HEK293T (cell line): ENCODE results near the gene CDH13.

Experiments used
- BHLHE40 ChIP-seq: fragments of 450-650 bp; IDR thresholded peaks from 2 replicates; pipeline ENCODE4 v1.6.1; 2016; ENCODE audit warnings: mild to moderate bottlenecking, moderate library complexity, borderline replicate concordance
- CTBP1 ChIP-seq: fragments of 450-650 bp; IDR thresholded peaks from 2 replicates; pipeline ENCODE4 v1.6.1; 2016; ENCODE audit warnings: borderline replicate concordance
- FOXK2 ChIP-seq: fragments of 450-650 bp; IDR thresholded peaks from 2 replicates; pipeline ENCODE4 v1.6.1; 2016; ENCODE audit warnings: mild to moderate bottlenecking
- PKNOX1 ChIP-seq: fragments of 450-650 bp; IDR thresholded peaks from 2 replicates; pipeline ENCODE4 v1.6.1; 2016
- ZNF384 ChIP-seq: fragments of 450-650 bp; IDR thresholded peaks from 2 replicates; pipeline ENCODE4 v1.6.1; 2016

GRCh38 chr16:83653785-83654184 is 1027.0 kb downstream of the CDH13 start:
- no peak for TF ChIP-seq CTBP1
- TF ChIP-seq BHLHE40, result no peak
- no peak for TF ChIP-seq ZNF384
- TF ChIP-seq PKNOX1, result no peak
- no peak for TF ChIP-seq FOXK2
